GM10248 (cell line): Measurements from ENCODE around the gene RCC2.

Experiments used
- CTCF ChIA-PET: fragments of 300-600 bp; sonication (Branson Sonifier 250); formaldehyde crosslinking; extraction: SDS; loops from one replicate; lab custom pipeline; 2021; ENCODE audit warnings: antibody characterized with exemption; lab: Yijun Ruan, JAX
- POLR2A ChIA-PET: fragments of 350-650 bp; sonication (Branson Sonifier 250); formaldehyde crosslinking; extraction: SDS; loops from one replicate; lab custom pipeline; 2020; ENCODE audit warnings: antibody characterized with exemption; lab: Yijun Ruan, JAX
- DNase-seq: peaks from one replicate; pipeline ENCODE4 v3.0.0; 2012; ENCODE audit errors: extremely low spot score
- TF ChIP-seq, protein P1 (sequence below): IDR thresholded peaks from 2 replicates; pipeline ENCODE4 v1.5.1; 2012; ENCODE audit warnings: mild to moderate bottlenecking, low read depth; ENCODE audit errors: extremely low read depth, missing control alignments, control extremely low read depth

The RCC2 gene

DNA sequence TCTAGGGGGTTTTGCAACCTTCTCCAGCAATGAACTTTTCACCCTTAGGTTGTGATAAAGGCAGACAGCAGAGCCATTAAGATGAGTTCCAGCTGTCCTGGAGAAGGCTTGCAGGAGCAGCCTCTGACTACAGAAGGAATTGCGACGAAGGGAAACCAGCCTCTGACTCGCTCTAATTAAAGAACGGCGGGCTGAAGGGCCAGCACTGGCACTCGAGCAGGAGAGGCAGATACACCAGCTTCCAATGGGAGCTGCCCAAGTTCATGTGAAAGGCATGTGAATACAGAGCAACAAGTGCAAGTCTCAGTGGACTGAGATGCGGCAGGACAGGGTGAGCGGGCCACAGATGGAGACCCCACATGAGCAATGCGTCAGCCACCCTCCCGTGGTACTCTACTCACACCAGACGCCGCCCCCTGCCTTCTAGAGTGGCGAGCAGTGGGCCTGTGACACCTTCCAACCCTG lies 15.7 kb downstream of the RCC2 start:
- ChIA-PET POLR2A (no interaction called here), CTCF (interaction anchor here (1.0 to 1.9 kb wide), 3 partner anchors 12 to 17 kb away, joined by 3 to 5 read pairs (median 3); no protein-coding TSS in a partner anchor)
- no peak for DNase-seq
- TF ChIP-seq, protein P1, sequence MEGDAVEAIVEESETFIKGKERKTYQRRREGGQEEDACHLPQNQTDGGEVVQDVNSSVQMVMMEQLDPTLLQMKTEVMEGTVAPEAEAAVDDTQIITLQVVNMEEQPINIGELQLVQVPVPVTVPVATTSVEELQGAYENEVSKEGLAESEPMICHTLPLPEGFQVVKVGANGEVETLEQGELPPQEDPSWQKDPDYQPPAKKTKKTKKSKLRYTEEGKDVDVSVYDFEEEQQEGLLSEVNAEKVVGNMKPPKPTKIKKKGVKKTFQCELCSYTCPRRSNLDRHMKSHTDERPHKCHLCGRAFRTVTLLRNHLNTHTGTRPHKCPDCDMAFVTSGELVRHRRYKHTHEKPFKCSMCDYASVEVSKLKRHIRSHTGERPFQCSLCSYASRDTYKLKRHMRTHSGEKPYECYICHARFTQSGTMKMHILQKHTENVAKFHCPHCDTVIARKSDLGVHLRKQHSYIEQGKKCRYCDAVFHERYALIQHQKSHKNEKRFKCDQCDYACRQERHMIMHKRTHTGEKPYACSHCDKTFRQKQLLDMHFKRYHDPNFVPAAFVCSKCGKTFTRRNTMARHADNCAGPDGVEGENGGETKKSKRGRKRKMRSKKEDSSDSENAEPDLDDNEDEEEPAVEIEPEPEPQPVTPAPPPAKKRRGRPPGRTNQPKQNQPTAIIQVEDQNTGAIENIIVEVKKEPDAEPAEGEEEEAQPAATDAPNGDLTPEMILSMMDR, result no peak

DNA sequence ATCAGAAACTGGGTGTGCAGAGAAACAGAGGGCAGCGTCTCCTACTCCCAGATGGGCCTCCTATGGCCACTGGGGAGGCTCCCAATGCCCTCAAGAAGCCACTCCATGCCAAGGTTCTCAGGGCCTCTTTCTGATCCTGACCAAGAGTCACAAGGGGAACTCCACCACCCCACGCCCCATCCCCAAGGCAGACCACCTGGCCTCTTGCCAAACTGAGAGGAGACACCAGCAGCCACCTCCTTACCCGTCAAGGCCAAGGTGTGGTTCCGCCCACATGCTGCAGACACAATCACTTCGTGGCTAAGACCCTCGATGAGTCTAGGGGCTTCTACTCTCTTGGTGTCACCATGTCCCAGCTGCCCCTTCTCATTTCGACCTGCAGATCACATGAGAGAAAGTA lies 17.0 kb downstream of the RCC2 start:
- ChIA-PET CTCF (interaction anchor here (0.9 kb wide), 1 partner anchor 10 kb away, joined by 3 read pairs; no protein-coding TSS in a partner anchor), POLR2A (no interaction called here)
- DNase-seq, result no peak
- TF ChIP-seq, protein P1, result no peak

DNA sequence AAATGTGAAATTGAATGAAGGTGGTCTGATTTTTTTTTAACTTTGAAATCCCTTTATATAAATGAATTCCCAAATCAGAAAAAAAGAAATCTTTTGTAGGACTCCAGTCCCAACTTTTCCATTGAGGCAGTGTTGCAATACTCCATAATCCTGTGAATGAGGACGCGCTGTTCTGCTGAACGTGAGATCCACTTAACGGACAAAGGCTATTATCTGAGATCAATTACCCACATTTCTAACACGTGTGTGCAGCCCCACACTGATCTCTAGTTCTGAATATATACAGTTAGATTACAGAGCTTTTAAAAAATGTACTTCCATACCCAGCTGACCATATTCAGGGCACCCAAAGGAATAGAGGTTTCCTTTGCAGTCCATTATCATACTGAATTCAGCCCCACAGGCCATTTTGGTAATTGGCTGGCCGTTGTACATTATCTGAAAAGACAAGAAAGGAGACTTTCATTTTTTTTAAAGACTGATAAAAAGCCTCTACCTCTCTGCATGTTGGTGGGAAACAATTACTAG lies 19.0 kb downstream of the RCC2 start:
- ChIA-PET CTCF (interaction anchor here (0.6 to 0.9 kb wide), 6 partner anchors 9 to 186 kb away, joined by 3 to 5 read pairs (median 4); no protein-coding TSS in a partner anchor), POLR2A (no interaction called here)
- TF ChIP-seq, protein P1, result no peak
- no peak for DNase-seq

DNA sequence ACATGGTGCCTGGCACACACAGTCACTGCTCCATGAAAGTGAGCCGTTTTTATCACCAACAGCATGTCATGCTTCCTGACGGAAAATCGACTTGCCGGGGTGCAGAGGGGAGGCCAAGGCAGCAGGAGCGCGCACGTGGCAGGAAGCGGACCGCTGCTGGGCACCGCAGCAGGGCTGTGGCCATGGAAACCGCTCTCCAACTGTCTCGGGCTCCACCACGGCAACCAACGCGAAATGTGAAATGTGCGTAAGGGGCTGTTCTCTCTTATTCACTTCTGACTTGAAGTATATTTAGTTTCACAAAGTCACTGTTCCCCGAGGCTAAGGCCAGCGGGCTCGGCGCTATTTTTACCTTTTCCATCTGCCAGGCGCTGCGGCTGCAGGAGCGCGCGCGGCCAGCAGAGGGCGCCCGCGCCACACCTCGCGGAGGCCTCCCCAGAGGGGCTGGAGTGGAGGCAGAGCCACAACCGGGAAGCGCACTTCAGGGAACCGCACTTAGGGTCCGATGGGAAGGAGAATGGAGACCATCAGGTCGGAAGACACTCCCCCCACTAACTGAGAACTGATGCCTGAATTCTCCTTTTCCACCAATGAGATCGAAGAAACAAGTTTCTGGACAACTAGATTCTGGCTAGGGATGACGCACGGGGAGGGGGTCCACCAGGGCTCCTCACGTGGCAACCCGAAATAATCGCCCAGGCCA lies 19.7 kb downstream of the RCC2 start:
- peak; percentile 83 for DNase-seq
- ChIA-PET CTCF (interaction anchor here (1.1 to 1.4 kb wide), 7 partner anchors 9 to 23 kb away, joined by 3 to 6 read pairs (median 4); partner anchors contain the start of gene RCC2), POLR2A (no interaction called here)
- TF ChIP-seq, protein P1, result peak; percentile 100

DNA sequence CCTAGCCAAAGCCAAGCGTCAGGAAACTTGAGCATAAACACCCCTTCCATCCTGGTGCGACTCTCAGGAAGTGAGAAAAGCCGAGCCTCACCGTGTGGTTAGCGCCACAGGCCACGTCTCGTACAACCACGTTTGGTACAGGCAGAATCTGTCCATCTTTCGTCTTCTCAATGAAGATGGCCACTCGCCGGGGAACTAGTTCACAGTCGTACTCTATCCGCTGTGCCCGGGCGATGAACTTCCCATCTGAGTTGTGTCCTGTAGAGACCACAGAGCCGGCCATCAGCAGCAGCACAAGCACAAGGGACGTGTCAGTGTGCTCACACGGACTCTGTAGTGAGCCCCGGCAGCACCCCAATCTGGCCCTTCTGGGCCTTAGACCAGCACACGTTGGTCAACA lies 23.1 kb downstream of the RCC2 start:
- ChIA-PET POLR2A (no interaction called here), CTCF (no interaction called here)
- no peak for DNase-seq
- TF ChIP-seq, protein P1, result no peak

DNA sequence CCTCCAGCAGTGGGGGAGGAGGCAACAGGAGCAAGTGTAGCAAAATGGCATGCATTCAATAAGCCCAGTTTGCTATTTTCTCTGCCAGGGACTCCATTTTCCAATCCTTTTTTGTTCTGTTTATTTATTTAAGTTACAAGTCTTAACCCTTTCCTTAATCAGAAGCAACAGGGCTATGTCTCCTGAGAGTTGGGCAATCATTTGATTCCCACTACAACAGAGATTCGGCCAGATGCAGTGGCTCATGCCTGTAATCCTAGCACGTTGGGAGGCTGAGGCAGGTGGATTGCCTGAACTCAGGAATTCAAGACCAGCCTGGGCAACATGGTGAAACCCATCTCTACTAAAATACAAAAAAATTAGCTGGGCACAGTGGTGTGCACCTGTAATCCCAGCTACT lies 25.5 kb downstream of the RCC2 start:
- ChIA-PET CTCF (no interaction called here), POLR2A (no interaction called here)
- DNase-seq, result no peak
- TF ChIP-seq, protein P1, result no peak
